ENCODE data around the gene PFKFB3.
A peak's percentile ranks its signal among the peaks of the same experiment; 100 is the strongest.

The PFKFB3 gene

DNA sequence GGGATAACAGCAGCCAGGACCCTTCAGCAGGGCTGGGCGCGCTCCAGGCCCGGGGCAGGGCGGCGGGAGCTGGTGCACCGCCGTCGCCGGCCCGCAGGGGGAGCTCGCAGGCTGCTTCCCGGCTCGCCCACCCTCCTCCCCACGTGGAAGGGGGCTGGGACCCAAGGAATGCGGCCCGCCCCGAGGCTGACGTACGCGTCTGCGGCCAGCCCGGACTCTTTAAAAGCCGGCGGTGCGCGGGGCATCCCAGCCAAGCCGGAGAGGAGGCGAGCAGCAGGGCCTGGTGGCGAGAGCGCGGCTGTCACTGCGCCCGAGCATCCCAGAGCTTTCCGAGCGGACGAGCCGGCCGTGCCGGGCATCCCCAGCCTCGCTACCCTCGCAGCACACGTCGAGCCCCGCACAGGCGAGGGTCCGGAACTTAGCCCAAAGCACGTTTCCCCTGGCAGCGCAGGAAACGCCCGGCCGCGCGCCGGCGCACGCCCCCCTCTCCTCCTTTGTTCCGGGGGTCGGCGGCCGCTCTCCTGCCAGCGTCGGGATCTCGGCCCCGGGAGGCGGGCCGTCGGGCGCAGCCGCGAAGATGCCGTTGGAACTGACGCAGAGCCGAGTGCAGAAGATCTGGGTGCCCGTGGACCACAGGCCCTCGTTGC is at the start of gene PFKFB3:
Gene PFKFB3 (plus strand): TSS at position 249 of the 647 bp plus-strand sequence. CDS start 329 bp downstream, at position 578.
- in situ Hi-C loops (cut with MboI; ENCODE audit: low pct_unique_long_range_greater_than_20kb, low sequenced_read_pairs, unreplicated experiment): no loop called here
- TF ChIP-seq, protein P1, sequence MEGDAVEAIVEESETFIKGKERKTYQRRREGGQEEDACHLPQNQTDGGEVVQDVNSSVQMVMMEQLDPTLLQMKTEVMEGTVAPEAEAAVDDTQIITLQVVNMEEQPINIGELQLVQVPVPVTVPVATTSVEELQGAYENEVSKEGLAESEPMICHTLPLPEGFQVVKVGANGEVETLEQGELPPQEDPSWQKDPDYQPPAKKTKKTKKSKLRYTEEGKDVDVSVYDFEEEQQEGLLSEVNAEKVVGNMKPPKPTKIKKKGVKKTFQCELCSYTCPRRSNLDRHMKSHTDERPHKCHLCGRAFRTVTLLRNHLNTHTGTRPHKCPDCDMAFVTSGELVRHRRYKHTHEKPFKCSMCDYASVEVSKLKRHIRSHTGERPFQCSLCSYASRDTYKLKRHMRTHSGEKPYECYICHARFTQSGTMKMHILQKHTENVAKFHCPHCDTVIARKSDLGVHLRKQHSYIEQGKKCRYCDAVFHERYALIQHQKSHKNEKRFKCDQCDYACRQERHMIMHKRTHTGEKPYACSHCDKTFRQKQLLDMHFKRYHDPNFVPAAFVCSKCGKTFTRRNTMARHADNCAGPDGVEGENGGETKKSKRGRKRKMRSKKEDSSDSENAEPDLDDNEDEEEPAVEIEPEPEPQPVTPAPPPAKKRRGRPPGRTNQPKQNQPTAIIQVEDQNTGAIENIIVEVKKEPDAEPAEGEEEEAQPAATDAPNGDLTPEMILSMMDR (IDR thresholded peaks at IDR 0.05; ENCODE audit: extremely low read depth, insufficient read depth, missing control alignments): peak; percentile 95
- DNase-seq (ENCODE audit: low spot score): peak; percentile 99

DNA sequence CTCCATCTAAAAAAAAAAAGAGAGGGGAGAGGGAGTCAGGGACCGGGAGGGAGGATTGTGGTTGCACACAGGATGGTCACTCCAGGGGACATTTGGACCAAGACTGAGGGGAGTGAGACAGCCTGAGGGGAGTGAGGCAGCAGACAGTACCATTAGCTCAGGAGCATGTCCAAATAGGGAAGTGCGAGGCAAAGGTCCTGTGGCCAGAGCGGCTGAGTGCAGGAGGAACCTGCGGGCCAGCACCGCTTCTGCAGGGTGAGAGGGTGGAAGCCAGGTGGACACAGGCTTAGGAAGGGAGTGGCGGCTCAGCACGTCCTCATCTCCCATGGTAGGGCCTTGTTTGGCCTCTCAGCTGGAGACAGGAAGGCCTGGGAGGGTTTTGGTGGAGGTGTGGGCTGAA is 48.9 kb upstream of the PFKFB3 start:
- DNase-seq (ENCODE audit: low spot score): no peak
- in situ Hi-C loops (cut with MboI; ENCODE audit: low pct_unique_long_range_greater_than_20kb, low sequenced_read_pairs, unreplicated experiment): loop anchor here (10.0 kb wide), 1 partner anchor 49 kb away; no protein-coding TSS in a partner anchor
- TF ChIP-seq, protein P1 (IDR thresholded peaks at IDR 0.05; ENCODE audit: extremely low read depth, insufficient read depth, missing control alignments): no peak

DNA sequence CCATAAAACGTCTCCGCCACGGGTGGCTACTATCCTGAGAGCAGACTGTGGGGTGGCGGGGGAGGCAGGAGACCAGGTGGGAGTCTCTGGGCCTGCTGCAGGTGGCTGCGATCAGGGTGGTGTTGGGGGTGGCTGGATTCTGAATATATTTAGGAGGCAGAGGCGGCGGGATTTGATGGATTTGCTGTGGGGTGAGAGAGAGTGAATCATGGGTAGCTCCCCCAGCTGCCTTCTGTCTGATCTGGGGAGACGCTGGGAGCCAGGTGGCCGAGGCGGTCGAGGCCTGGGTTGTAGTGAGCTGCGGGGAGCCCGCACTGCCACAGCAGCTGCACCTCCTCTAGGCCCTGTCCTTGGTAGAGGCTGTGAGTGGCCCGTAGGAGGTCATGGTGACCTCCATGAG is 48.2 kb upstream of the PFKFB3 start:
- TF ChIP-seq, protein P1 (IDR thresholded peaks at IDR 0.05; ENCODE audit: extremely low read depth, insufficient read depth, missing control alignments): no peak
- in situ Hi-C loops (cut with MboI; ENCODE audit: low pct_unique_long_range_greater_than_20kb, low sequenced_read_pairs, unreplicated experiment): loop anchor here (10.0 kb wide), 1 partner anchor 50 kb away; no protein-coding TSS in a partner anchor
- no peak for DNase-seq (ENCODE audit: low spot score)

DNA sequence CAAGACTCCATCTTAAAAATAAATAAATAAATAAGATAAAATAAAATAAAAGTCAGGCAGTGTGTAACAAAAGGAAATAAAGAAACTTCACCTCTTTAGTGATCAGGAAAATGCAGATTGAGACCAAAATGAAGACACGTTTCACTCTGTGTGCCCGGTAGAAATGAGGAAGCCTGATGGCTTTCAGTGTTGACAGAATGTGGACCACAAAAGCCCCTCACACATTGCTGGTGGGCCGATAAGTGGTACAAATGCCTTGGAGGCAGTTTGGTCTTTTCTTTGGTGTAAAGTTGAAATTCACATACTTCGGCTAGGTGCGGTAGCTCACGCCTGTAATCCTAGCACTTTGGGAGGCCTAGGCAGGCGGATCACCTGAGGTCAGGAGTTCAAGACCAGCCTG is 44.5 kb upstream of the PFKFB3 start:
- in situ Hi-C loops (cut with MboI; ENCODE audit: low pct_unique_long_range_greater_than_20kb, low sequenced_read_pairs, unreplicated experiment): loop anchor here (10.0 kb wide), 1 partner anchor 53 kb away; no protein-coding TSS in a partner anchor
- no peak for DNase-seq (ENCODE audit: low spot score)
- TF ChIP-seq, protein P1 (IDR thresholded peaks at IDR 0.05; ENCODE audit: extremely low read depth, insufficient read depth, missing control alignments): no peak

DNA sequence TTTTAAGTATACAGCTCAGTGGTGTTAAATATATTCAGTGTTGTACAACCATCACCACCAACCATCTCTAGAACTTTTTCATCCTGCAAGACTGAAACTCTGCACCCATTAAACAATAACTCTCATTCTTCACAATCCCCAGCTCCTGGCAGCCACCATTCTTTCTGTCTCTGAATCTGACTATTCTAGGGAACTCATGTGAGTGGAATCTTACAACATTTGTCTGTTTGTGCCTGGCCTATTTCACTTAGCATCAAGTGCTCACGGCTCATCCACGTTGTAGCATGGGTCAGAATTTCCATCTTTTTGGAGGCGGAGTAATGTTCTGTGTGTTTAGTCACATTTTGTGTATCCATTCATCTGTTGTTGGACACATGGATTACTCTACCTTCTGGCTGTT is 40.8 kb upstream of the PFKFB3 start:
- in situ Hi-C loops (cut with MboI; ENCODE audit: low pct_unique_long_range_greater_than_20kb, low sequenced_read_pairs, unreplicated experiment): no loop called here
- TF ChIP-seq, protein P1 (IDR thresholded peaks at IDR 0.05; ENCODE audit: extremely low read depth, insufficient read depth, missing control alignments): no peak
- DNase-seq (ENCODE audit: low spot score): no peak

DNA sequence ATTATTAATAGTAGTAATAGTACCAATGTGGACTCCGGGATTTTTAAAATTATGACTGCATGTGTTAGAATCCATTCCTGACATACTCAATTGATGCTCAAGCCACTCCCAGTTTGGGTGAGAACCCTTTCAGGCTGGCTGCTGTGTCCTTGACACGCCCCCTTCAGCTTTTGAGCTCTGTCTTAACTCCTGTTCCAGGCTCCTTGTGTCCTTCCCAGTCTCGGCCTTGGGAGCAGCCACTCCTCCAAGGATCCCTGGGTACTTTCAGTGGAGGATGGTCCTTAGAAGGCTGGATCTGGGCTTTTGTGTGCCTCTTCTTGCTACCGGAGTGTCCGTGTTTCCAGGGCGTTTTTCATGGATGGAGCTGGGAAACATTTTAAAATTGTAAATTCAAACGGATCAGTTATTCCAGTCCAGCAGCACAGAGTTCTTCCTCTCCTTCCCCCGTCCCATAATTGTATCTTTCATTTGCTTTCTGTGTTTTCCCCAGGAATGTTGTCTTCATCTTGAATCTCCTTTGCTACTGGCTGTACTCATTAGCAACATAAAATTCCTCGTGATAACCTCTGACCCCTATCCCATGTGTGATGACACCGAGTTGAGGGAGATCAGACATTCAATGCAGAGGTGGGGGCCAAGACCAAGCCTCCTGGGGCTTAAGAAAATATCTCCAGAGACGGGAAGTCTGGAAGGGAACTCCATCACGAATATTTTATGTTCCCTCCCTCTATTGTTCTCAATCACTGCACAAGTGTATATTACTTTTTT is 40.0 kb upstream of the PFKFB3 start:
- TF ChIP-seq, protein P1 (IDR thresholded peaks at IDR 0.05; ENCODE audit: extremely low read depth, insufficient read depth, missing control alignments): no peak
- DNase-seq (ENCODE audit: low spot score): no peak
- in situ Hi-C loops (cut with MboI; ENCODE audit: low pct_unique_long_range_greater_than_20kb, low sequenced_read_pairs, unreplicated experiment): no loop called here
